H9 (cell line): ENCODE data around the gene NMS. TPM values are rescaled to one million over a fixed set of nuclear protein-coding genes. Genes with fewer than 3 reads are reported as not detected.

Experiments
- DNase-seq: peaks from one replicate; pipeline ENCODE4 v3.0.0-alpha.2; 2017
- H2AFZ ChIP-seq: one replicate; pipeline ENCODE4 v1.6.1; 2013; ENCODE audit warnings: mild to moderate bottlenecking, low read length, control low read depth, moderate library complexity
- H2AK5ac ChIP-seq: 2 replicates; pipeline ENCODE4 v1.6.1; 2013; ENCODE audit warnings: low read length, control low read depth, mixed read lengths; ENCODE audit not compliant: insufficient read length
- H2BK120ac ChIP-seq: one replicate; pipeline ENCODE4 v1.6.1; 2013; ENCODE audit warnings: low read depth, mild to moderate bottlenecking, low read length, control low read depth, inconsistent platforms; ENCODE audit not compliant: poor library complexity, severe bottlenecking
- H2BK12ac ChIP-seq: 2 replicates; pipeline ENCODE4 v1.6.1; 2013; ENCODE audit warnings: low read length, control low read depth, mixed read lengths, low read depth; ENCODE audit not compliant: insufficient read length
- H2BK15ac ChIP-seq: 2 replicates; pipeline ENCODE4 v1.6.1; 2013; ENCODE audit warnings: low read depth, low read length, control low read depth
- H2BK20ac ChIP-seq: one replicate; pipeline ENCODE4 v1.6.1; 2013; ENCODE audit warnings: low read depth, mild to moderate bottlenecking, low read length, control low read depth, inconsistent platforms; ENCODE audit not compliant: poor library complexity, severe bottlenecking
- H2BK5ac ChIP-seq: 2 replicates; pipeline ENCODE4 v1.6.1; 2013; ENCODE audit warnings: low read length, control low read depth, mixed read lengths; ENCODE audit not compliant: insufficient read length
- H3K14ac ChIP-seq: 2 replicates; pipeline ENCODE4 v1.6.1; 2013; ENCODE audit warnings: low read length, control low read depth; ENCODE audit not compliant: insufficient read depth
- H3K18ac ChIP-seq: 2 replicates; pipeline ENCODE4 v1.6.1; 2013; ENCODE audit warnings: low read depth, mild to moderate bottlenecking, mixed read lengths, low read length, control low read depth; ENCODE audit not compliant: insufficient read length
- H3K23ac ChIP-seq: 2 replicates; pipeline ENCODE4 v1.6.1; 2013; ENCODE audit warnings: low read length, control low read depth, mixed read lengths, low read depth; ENCODE audit not compliant: insufficient read length
- H3K23me2 ChIP-seq: 2 replicates; pipeline ENCODE4 v1.6.1; 2013; ENCODE audit warnings: low read depth, mild to moderate bottlenecking, mixed read lengths, low read length, control low read depth; ENCODE audit not compliant: insufficient read length, poor library complexity, severe bottlenecking
- H3K27ac ChIP-seq: 2 replicates; pipeline ENCODE4 v1.5.1; 2013; ENCODE audit warnings: low read length, control low read depth, mixed read lengths, low read depth; ENCODE audit not compliant: insufficient read length
- H3K27me3 ChIP-seq: 2 replicates; pipeline ENCODE4 v1.6.1; 2013; ENCODE audit warnings: low read length, control low read depth, inconsistent platforms; ENCODE audit not compliant: insufficient read depth
- H3K4ac ChIP-seq: 2 replicates; pipeline ENCODE4 v1.6.1; 2013; ENCODE audit warnings: low read depth, mild to moderate bottlenecking, control low read depth, inconsistent platforms, low read length, moderate library complexity
- H3K4me1 ChIP-seq: 2 replicates; pipeline ENCODE4 v1.6.1; 2013; ENCODE audit warnings: low read length, control low read depth, inconsistent platforms; ENCODE audit not compliant: insufficient read depth
- H3K4me2 ChIP-seq: 2 replicates; pipeline ENCODE4 v1.6.1; 2013; ENCODE audit warnings: low read length, control low read depth, mixed read lengths; ENCODE audit not compliant: insufficient read length, insufficient read depth
- H3K56ac ChIP-seq: 2 replicates; pipeline ENCODE4 v1.6.1; 2013; ENCODE audit warnings: low read depth, mild to moderate bottlenecking, mixed read lengths, low read length, control low read depth; ENCODE audit not compliant: insufficient read length
- H3K79me1 ChIP-seq: 2 replicates; pipeline ENCODE4 v1.6.1; 2013; ENCODE audit warnings: low read depth, mild to moderate bottlenecking, moderate library complexity, low read length, control low read depth, inconsistent platforms; ENCODE audit not compliant: insufficient read depth, poor library complexity, severe bottlenecking
- H3K79me2 ChIP-seq: 2 replicates; pipeline ENCODE4 v1.6.1; 2013; ENCODE audit warnings: low read length, control low read depth, inconsistent platforms; ENCODE audit not compliant: insufficient read depth
- H3K9ac ChIP-seq: 2 replicates; pipeline ENCODE4 v1.6.1; 2013; ENCODE audit warnings: low read length, control low read depth, mixed read lengths; ENCODE audit not compliant: insufficient read length; ENCODE audit errors: extremely low read depth
- H3K9me3 ChIP-seq: one replicate; pipeline ENCODE4 v1.6.1; 2013; ENCODE audit warnings: low read depth, low read length, inconsistent platforms; ENCODE audit not compliant: control insufficient read depth
- H3T11ph ChIP-seq: one replicate; pipeline ENCODE4 v1.6.1; 2013; ENCODE audit warnings: mild to moderate bottlenecking, low read length, control low read depth, inconsistent platforms
- H4K20me1 ChIP-seq: one replicate; pipeline ENCODE4 v1.6.1; 2013; ENCODE audit not compliant: control insufficient read depth, insufficient read length, insufficient read depth
- H4K5ac ChIP-seq: 2 replicates; pipeline ENCODE4 v1.6.1; 2013; ENCODE audit warnings: low read depth, mild to moderate bottlenecking, mixed read lengths, low read length, control low read depth; ENCODE audit not compliant: insufficient read length
- H4K8ac ChIP-seq: replicated peaks from 2 replicates; pipeline ENCODE4 v1.6.1; 2013; ENCODE audit warnings: low read length, control low read depth, mixed read lengths, low read depth; ENCODE audit not compliant: insufficient read length
- H4K91ac ChIP-seq: 2 replicates; pipeline ENCODE4 v1.6.1; 2013; ENCODE audit warnings: low read depth, mild to moderate bottlenecking, moderate library complexity, mixed read lengths, low read length, control low read depth; ENCODE audit not compliant: insufficient read length
- H3K27ac Mint-ChIP-seq, 3 experiments: 2 replicates in 2 of 3; 3 replicates in 1 of 3; pipeline ENCODE4 v1.8.0; 2020 to 2021; ENCODE audit warnings: mixed read lengths in 3 of 3, mild to moderate bottlenecking in 1 of 3, moderate library complexity in 1 of 3
- H3K27me3 Mint-ChIP-seq: 2 replicates; pipeline ENCODE4 v1.8.0; 2021; ENCODE audit warnings: low read depth, mild to moderate bottlenecking, moderate library complexity, mixed read lengths
- H3K36me3 Mint-ChIP-seq, 3 experiments: 2 replicates in 2 of 3; 3 replicates in 1 of 3; pipeline ENCODE4 v1.8.0; 2020 to 2021; ENCODE audit warnings: low read depth in 3 of 3, mixed read lengths in 3 of 3; ENCODE audit not compliant: insufficient read depth in 1 of 3
- H3K4me1 Mint-ChIP-seq, 2 experiments: 2 replicates each; pipeline ENCODE4 v1.8.0; 2020; ENCODE audit warnings: mixed read lengths in 2 of 2
- H3K4me3 Mint-ChIP-seq, 2 experiments: 2 replicates in 1 of 2; 3 replicates in 1 of 2; pipeline ENCODE4 v1.8.0; 2020 to 2021; ENCODE audit warnings: mild to moderate bottlenecking in 2 of 2, mixed read lengths in 2 of 2, moderate library complexity in 1 of 2
- H3K9me3 Mint-ChIP-seq, 2 experiments: 2 replicates in 1 of 2; 3 replicates in 1 of 2; pipeline ENCODE4 v1.8.0; 2020; ENCODE audit warnings: mild to moderate bottlenecking in 2 of 2, mixed read lengths in 2 of 2, moderate library complexity in 1 of 2
- CTCF ChIP-seq: fragments of 200-600 bp; sonication (generic); conservative IDR thresholded peaks from 3 replicates; pipeline ENCODE4 v1.8.0; 2021; ENCODE audit warnings: antibody characterized with exemption, mild to moderate bottlenecking
- WGBS: extraction: QIAGEN DNeasy Blood & Tissue Kit; methylation state at CpG from one replicate; pipeline ENCODE4 v1.1.7; 2013; ENCODE audit warnings: missing lambda C conversion rate, low lambda C conversion rate, mixed read lengths; ENCODE audit not compliant: insufficient read length; ENCODE audit errors: extremely low coverage; 5-methylcytosine and 5-hydroxymethylcytosine counted together
- total RNA-seq: library from RNA; stranded (reverse); gene quantifications from 2 replicates; pipeline ENCODE4 v1.2.1, GENCODE V29; 2021

Gene NMS
- total RNA-seq, 1 experiment from 2014 or later: not detected

GRCh38 chr2:100427111-100427510 is 43.2 kb upstream of the NMS start:
- no peak overlapping the region for H4K8ac ChIP-seq
- no peak overlapping the region for H4K91ac ChIP-seq
- no peak overlapping the region for H2BK5ac ChIP-seq
- H3K4ac ChIP-seq: no peak overlapping the region
- no peaks in the 10 kb centered on the region for H3K23me2 ChIP-seq
- no peak overlapping the region for H2AK5ac ChIP-seq
- Mint-ChIP-seq H3K27ac (no peak overlapping the region), H3K9me3 (peaks cover 4 to 16% of the 10 kb centered on the region in 2 experiments), H3K36me3 (peaks cover 0 to 5% (median 5%) of the 10 kb centered on the region in 3 experiments; a peak in 4 of 7 replicates), H3K4me3 (no peak overlapping the region), H3K27me3 (peaks cover 2% of the 10 kb centered on the region; the same call in 1 of the 2 replicates), H3K4me1 (peaks cover 8 to 12% of the 10 kb centered on the region in 2 experiments)
- no peak overlapping the region for H3K27ac ChIP-seq
- no peak overlapping the region for H3T11ph ChIP-seq
- H3K23ac ChIP-seq: no peak overlapping the region
- H2BK15ac ChIP-seq: no peak overlapping the region
- no peak overlapping the region for H3K56ac ChIP-seq
- DNase-seq: no peak
- no peak overlapping the region for H3K4me2 ChIP-seq
- no peaks in the 10 kb centered on the region for H3K27me3 ChIP-seq
- H3K18ac ChIP-seq: no peak overlapping the region
- no peaks in the 10 kb centered on the region; the same call in 1 of the 2 replicates for H3K4me1 ChIP-seq
- H2BK120ac ChIP-seq: no peak overlapping the region
- no peak for TF ChIP-seq CTCF
- H3K9ac ChIP-seq: no peak overlapping the region
- H4K5ac ChIP-seq: no peak overlapping the region
- no peak overlapping the region for H3K14ac ChIP-seq
- H3K79me2 ChIP-seq: no peaks in the 10 kb centered on the region
- no peaks in the 10 kb centered on the region for H4K20me1 ChIP-seq
- H2BK20ac ChIP-seq: no peak overlapping the region
- no peak overlapping the region for H2BK12ac ChIP-seq
- no peaks in the 10 kb centered on the region for H3K9me3 ChIP-seq
- no peaks in the 10 kb centered on the region for H3K79me1 ChIP-seq
- no CpG with 5 or more reads among the region's 12 CpGs for WGBS
- H2AFZ ChIP-seq: no peak overlapping the region
